AG20443 (cell line): Measurements from ENCODE around the gene ETFRF1.

Source experiments
- DNase-seq: peaks from one replicate; pipeline ENCODE4 v3.0.0; 2012; ENCODE audit warnings: low spot score, mixed read lengths

Gene ETFRF1, protein sequence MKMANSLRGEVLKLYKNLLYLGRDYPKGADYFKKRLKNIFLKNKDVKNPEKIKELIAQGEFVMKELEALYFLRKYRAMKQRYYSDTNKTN

DNA sequence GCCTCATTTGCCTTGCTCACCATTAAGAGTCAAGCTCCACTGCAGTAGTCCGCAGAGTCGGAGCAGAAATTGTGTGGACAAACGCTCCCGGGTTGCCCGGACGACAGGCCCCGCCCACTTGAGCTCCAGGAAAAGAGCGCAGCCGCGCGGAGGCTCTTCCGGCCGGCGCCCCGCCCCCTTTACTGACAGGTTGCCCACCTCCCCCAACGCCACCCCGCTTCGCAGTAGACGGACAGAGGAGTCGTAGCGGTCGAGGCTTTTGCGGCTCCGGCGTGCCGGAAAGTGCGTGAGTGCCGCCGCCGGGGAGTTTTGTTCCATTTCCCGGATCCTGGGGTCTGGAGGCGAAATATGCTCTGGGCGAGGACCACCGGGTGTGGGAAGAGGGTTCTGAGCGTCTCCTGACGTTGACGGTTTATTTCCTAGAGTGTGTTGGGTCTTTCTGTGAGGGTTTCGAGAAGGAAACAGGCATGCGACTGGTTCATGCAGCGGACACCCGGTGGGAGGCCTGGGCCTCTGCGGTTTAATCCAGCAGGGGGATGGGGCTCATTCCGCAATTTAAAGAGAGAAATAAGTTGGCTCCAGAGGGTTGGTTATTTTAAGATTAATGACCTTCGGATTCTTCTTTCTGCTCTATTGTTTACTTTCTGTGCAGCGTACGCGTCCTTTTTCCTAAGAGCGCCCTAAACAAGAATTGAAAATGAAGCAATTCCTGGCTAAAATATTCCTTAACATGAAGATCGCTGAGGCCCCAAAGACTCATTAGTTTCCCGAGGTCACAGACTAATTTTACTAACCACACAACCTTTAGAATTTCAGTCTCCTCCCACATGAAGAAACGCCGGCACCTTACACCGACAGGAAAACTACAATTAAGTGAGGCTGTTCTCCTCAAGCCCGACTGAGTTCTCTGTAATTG lies at the start of gene ETFRF1, which contains the start of gene DNAI7:
ETFRF1 (plus strand) TSS at position 182 of the 916 bp plus-strand sequence. CDS start 8,720 bp downstream, outside the sequence.
DNAI7 (minus strand) TSS at position 105 of the 916 bp plus-strand sequence; CDS start at position 23, 82 bp downstream.
- DNase-seq, result peak; percentile 98

DNA sequence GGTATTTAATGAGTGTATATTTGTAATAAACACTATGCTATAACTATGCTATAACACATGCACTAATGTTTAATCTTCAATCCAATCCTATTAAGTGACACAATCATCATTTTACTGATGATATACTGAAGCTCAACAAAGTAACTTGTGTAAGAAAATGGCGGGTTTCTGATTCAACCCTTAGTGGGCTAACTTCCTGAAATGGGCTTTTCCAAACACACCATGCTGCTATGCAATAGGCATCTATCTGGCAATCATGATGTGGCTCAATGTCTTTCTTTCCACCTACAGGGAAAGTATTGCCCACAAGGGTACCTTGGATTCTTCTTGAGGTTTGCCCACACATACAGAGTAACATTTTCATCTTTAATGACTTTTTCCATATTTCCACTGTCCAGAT lies 48.4 kb upstream of the ETFRF1 start:
- no peak for DNase-seq

DNA sequence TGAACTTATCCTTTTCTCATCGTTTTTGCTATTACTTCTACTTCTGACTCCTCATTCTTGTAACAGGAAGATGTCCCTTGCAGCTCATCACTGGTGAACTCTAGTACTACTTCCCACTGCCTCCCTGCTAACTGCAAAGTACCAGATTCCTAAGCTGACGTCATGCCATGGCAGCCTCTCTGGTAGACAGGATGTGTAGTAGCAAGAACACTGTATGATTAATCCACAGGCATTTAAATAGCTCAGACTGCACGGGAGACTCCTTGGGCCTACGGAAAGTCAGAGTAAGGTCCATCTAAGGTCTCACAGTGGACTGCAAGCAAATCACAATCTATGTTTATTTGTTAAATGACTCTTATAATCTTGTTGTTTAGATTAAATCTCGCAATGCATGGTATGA lies 43.6 kb upstream of the ETFRF1 start:
- DNase-seq, result peak; percentile 90

DNA sequence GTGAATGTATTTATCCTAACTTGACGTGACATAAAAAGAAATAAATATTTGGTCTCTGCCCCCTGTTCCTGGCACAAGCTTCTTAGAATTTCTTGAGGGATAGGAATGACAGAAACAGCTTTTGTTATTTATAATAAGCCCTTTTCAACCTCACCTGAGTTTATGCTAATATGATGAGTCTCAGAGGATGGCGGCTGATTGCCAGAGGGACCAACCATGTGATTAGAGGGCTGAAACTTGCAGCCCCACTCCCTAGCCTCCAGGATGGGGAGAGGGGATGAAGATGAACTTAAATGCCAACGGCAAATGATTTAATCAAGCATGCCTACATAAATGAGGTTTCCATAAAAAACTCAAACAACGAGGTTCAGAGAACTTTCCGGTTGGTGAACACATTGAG lies 43.0 kb upstream of the ETFRF1 start:
- no peak for DNase-seq

DNA sequence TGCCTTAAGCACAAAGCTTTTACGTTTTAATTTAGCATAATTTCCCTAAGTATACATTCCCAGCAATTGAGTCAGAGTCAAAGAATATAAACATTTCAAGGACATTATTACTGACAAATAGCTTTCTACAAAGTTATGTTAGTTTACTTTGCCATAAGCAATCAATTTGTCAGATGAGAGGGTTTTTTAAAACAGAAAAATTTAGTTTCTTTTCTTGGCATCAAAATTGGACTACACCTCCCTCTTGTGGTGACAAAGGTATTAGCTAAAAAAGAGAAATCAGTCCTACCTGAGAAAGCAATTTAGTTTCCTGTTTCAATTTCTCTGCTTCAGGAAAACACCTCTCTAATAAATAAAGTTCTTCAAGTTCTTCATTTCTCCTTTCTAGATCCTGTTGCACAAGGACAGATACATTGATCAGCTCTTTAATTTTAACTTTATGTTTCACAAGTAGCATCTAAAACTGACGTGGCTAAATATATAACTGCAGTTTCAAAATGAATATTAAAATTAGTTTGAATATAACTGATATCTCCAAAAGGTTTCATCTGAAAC lies 39.9 kb upstream of the ETFRF1 start:
- DNase-seq, result peak; percentile 39

DNA sequence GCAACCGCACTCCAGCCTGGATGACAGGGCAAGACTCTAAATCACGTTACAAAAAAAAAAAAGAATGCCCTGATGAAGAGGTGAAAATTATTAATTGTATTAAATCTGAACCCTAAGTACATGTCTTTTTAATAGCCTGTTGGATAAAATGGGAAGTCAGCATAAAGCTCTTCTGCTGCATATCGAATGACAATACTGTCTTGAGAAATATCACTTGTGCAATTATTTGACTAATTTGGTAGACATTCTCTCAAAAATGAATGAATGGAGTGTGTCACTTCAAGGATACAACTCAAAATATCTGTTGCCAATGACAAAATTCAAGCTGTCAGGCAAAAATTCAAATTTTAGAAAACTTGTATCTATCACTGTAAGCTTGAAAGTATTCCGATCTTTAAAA lies 39.0 kb upstream of the ETFRF1 start:
- DNase-seq, result no peak

DNA sequence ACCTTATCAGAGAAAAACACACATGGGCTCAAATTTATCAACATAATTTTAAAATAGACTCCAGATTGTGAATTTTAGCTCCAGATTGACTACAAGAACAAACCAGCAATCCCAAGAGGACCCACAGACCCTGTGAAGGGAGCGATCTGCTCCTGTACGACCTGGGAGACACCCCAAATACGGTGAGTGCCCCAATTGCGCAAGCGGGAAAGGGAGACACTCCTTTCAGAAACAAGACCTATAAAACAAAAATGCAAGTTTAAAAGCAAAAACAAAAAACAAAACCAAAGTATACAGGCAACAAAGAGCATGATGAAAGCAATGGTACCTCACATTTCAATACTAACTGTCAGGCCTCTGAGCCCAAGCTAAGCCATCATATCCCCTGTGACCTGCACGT lies 32.2 kb upstream of the ETFRF1 start:
- DNase-seq, result no peak

DNA sequence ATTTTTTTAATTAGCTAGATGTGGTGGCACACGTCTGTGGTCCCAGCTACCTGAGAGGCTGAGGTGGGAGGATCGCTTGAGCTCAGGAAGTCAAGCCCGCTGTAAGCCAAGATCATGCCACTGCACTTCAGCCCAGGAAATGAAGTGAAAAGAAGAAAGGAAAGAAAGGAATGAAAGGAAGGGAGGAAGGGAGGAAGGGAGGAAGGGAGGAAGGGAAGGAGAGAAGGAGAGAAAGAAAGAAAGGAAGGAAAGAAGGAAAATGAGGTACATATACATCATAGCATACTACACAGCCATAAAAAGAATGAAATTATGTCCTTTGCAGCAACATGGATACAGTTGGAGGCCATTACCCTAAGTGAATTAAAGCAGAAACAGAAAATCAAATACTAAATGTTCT lies 12.3 kb upstream of the ETFRF1 start:
- no peak for DNase-seq

DNA sequence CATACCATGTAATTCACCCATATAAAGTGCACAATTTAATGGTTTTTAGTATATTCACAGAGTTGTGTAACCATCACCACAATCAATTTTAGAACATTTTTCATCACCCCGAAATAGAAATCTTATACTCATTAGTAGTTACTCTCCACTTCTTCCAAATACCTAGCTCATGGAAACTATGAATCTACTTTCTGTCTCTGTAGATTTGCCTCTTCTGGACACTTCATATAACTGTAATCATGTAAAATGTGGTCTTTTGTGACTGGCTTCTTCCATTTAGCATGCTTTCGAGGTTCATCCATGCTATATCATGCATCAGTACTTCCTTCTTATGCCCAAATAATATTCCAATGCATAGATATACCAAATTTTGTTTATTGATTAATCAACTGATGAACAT lies 10.9 kb upstream of the ETFRF1 start:
- no peak for DNase-seq

DNA sequence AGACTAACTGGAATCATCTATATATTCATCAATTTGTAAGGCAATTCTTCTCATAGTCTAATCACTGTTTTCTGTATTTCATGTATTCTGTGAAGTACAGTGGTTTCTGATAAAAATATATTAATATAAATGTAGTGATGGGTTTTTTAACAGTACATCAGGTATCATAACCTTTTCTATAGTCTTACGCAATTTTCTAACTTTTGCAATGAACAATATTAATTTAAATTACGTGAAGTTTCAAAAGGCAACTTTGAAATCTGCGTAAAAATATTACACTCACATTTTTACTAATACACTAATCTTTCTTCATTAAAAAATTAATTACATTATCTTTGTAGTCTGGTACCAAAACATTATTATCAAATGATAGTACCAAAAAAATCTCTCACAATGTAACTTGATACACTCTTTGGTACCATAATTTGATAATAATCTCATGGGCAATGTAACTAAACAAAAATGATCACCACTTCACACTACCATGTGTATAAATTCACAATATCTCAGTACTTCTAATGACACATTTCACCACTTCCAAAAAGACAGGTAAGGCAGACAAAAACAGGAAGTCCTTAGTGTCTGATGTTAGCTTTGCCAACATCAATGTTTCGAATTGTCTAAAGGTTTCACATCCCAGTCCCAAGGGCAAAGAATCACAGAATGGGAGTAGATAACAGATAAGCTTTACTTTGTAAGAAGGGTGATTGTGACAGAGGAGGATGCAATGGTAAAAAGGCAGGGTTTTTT lies 8.8 kb upstream of the ETFRF1 start:
- DNase-seq, result no peak

DNA sequence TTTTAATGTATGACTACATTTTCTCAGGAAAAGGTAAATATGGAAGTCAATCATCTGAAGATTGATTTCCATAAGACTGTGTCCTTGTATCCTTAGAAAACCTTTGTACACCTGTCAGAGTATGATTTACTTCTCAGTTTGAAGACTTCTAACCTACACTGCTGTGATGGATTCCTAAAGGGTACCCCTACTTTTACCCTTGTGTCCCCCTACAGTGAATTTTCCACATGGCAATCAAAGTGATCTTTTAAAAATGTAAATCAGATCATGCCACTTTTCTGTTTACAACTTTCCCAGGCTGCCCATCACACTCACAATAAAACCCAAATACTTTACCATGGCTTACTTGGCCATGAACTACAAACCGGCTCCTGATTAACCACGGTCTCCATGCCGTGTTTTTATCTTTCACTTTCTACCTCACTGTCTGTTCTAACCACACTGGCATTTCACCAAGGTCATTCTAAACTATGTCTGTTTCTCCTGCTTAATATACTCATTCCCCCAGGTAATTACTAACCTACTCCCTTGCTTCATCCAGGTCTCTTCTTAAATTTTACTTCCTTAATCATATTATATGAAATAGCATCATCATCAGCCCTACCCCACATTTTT lies 8.1 kb upstream of the ETFRF1 start:
- no peak for DNase-seq

DNA sequence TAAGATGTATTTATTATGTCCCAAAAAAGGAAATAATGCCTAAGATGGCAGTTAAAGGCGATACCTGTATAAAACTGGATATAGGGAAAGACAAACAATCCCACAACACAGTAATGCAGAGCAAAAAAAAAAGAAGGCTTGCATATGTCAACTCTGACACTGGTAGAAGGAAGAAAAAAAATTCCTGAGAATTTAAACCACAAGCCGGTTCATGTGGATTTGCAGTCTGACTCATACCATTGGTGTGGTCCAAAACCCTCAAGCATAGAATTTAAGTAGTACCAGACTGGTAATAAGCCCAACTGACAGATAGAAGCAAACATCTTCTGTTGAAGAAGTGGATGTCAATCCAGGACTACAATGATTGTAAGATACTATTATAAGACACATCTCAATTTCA lies 7.3 kb upstream of the ETFRF1 start:
- DNase-seq, result peak; percentile 77

DNA sequence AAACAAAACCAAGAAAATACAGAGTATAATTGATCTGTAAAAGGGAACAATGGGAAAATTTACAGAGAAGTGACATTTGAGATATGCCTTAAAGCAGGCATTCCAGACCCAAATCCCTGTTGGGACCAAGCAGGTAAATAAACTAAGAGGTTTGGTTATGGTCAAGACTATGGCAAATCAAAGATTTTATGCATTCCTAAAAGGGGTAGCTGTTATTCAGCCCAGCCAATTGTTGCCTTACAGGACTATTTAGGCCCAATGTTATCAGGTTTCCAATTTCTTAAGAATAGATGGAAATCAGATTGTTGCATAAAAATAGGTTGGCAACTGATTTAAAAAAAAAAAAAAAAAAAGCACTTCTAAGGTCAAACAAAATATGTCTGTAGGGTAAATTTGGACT lies 5.4 kb upstream of the ETFRF1 start:
- no peak for DNase-seq

DNA sequence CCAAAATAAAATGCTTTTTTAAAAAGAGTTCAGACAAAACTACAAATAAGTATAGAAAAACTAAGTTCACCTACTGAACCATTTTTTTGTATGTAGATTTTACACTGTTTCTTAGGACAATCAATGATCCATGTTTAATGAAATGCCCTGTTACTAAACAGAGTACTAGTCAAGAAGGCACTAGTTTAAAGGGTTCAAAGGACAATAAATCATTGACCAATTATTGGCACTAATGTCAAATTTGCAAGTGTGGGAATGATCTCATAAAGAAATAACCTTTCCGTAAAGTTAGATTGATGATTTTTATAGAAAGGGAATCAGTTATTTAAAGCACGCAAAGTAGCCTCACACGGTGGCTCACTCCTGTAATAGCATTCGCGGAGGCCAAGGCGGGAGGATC lies 4.2 kb upstream of the ETFRF1 start:
- no peak for DNase-seq

DNA sequence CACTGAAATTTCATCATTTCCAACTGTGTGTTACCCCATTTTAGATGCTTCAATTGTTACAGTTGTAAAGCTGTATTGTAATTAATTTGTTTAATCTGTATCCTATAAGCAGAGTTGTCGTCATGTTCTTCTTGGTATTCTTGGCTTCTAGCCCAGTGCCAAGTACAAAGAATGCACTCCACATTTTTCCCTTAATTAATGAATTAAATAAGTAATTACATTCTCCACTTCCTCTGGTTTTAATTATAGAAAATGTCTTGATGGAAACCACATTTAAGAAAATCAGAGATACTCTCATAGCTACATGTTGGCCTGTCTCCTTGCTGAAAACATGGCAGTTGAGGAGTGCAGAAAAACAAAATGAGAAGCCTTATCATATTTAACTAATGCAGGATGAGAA lies 823 bp upstream of the ETFRF1 start:
- DNase-seq, result peak; percentile 8

DNA sequence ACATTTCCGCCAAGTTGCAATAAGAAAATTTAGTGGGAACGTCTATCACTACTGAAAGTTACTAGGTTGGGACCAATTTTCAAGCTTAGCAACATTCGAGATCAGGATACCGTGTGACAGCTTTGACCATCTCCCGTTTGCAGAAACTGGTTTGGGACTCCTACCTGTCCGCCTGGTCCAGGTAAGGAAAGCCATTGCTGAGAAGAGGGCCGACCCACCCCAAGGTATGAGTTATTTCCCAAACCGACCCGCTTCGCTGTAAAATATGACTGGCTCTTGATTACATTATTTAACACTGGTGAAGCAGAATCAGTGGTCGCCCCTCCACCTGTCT lies 348 bp upstream of the ETFRF1 start:
- no peak for DNase-seq

DNA sequence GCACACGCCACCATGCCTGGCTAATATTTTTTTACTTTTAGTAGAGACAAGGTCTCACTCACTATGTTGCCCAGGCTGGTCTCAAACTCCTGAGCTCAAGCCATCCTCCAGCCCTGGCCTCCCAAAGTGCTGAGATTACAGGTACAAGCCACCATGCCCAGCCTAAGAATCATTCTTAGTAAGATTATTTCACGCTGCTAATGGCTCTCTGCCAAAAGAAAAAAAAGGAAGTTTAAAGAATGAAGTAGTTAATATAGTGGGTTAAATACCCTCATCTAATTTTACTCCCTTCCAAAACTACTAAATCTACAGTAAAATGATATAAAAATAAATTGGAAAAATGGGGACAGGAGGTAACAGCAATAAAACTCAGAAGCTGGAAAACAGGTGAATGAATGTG lies 2.6 kb downstream of the ETFRF1 start:
- DNase-seq, result no peak

DNA sequence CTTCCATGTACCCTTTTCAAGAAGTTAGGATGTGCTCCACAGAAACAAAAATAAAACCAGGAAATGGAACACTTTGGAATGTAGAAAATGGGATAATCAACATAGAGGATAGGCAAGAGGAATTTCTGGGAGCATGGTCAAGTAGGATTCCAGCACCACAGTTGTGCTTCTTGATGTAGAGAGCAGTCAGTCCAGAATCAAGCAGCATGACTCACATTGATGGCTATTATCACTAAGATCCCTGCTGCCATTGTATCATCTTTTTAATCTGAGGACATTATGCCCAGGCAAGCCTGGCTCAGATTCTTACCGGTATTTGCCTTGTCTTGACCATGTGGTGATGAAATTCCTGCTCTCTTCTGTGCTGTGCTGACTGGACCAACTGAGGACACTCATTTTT lies 5.7 kb downstream of the ETFRF1 start:
- peak; percentile 49 for DNase-seq

DNA sequence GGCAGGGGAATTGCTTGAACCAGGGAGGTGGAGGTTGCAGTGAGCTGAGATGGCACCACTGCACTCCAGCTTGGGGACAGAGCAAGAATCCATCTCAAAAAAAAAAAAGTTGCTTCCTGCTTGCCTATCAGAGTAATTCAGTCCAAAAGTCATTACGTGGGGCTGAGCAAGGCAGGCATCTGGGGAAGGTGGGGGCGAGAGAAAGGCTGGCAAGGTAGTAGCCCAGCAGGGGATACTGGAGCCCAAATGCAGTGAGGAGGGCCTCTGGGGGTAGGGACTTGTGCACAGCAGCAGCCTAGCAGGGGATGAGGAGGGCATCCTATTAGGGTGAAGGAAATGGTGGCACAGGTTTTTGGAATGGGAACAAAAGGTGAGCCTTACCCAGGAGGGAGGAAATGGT lies 7.1 kb downstream of the ETFRF1 start:
- no peak for DNase-seq

DNA sequence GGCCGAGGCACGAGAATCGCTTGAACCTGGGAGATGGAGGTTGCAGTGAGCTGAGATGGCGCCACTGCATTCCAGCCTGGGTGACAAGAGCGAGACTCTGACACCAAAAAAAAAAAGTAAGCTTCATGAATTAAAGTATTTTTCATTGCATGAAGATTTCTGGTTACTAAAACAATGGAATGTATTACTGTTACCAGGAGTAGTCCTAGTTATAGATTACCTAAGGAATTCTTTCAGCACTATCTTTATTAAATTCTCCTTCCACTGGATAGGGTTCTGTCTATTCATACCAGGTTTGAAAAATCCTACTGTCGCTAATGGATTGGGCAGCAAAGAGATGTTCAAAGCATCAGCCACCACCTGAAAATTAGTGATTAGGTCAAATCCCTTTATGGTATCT lies 12.4 kb downstream of the ETFRF1 start:
- DNase-seq, result no peak

DNA sequence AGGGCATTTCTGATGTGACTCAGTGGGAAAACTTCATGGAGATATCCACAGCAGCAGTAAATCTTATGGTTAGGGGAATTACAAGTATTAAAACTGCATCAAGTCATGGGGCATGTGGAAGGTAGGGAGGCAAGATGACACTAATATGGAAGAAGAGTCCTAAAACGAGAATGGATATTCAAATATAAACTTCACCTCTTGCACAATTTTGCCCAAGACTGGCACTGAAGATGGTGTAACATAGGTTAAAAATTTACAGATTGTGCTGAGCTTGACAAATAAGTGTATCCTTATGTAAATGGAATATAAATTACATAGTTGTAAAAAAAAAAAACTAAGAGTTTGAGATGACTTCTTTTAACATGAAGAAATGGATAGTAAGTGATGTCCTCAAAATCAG lies 12.8 kb downstream of the ETFRF1 start:
- DNase-seq, result no peak

DNA sequence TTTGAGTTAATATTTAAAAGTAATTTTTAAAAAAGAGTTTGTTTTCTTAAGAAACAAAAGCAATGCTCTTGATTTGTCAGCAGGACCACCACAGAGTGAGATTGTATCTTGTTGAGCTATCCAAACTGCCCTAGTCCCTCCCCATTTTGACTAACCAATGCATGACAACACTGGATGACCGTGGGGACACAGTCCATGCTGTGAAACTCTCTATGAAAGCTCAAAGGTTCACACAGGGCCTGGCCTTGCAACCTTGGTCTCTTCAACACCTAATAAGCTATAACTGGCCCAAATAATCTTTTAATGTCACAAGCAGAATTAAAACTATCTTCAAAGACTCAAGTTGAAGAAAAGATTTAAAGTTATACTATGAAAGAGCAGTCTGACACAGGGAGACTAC lies 13.5 kb downstream of the ETFRF1 start:
- DNase-seq, result no peak
